NCI-H69 (cell line): ENCODE results near the gene HERC3.

Experiments
- DNase-seq: peaks from one replicate; lab custom pipeline; 2025; lab: John Stamatoyannopoulos, UW

Gene HERC3

DNA sequence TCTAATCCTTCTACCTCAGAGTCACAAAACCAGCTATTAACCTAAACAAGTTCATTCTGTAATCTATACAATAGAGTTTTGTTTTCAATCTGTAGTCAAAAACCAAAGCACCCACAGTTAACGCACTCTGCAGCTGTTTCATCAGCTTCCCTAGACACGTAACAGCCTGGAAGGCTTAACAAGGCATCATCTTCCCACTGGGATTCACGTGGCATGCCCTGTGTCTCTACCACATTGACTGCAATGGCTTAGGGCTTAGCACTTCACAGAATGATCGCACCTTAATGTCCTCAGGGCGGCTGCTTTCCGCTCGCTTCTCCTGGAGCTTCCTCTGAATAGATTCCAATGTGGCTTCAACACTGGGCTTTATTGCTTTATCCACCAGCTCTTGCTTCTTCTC is 155.1 kb downstream of the HERC3 start:
- no peak for DNase-seq

GRCh38 chr4:88750369-88750768 is 158.1 kb downstream of the HERC3 start:
- DNase-seq: no peak

DNA sequence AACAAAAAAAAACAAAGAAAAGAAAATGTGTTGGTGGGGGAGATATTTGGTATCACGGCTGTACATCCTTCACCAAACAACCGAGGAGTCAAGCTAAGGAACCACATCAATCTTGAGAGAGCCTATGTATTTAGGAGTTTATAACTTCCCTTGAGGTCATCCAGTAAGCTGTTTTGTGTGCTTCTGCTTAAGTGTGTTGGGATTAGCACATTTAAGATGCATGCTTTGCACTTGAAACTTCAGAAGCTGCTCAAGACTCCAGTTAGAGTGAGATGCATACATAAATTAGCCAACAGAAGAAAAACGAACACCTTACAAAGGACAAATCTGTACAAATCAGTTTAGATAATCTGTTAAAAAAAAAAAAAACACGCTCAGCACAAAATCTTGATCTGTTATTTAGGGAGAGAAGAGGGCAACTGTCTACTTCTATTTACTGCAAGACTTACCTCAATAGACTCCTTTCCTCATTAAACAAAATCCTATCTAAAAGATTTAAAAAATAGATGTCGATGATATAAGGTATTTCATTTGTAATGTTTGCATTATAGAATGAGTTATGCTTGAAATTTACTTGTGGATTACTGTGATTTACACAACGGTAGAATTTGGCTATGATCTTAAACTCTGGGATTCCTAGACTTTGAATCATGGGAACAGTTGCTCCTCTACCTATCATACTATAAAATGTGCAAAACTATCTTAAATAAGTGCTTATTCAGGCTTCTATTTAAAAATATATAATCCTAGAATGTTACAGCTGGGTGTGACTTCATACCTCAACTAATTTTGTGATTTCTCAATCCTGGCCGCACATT is 159.2 kb downstream of the HERC3 start:
- no peak for DNase-seq

DNA sequence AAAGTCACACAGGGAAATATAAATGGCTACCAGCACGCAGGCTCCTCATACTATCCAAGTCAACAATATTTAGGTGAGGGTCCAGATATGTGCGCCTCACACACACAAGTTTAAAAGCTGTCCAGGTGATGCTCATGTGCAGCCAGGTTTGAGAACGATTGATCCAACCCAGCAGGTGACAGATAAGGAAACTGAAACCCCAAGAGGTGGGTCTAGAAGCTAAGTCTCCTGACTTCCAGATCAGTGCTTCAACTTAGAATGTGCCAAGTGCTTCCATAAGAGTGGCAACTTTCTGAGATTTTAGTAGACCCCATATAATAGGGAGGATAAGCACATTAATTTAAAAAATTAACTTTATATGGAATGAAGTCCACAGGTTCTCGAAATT is 159.8 kb downstream of the HERC3 start:
- DNase-seq: no peak

- no peak for DNase-seq
Observed at GRCh38 chr4:88752754-88753153, 160.5 kb downstream of the HERC3 start.

GRCh38 chr4:88753658-88754571 is 161.6 kb downstream of the HERC3 start:
- no peak for DNase-seq

DNA sequence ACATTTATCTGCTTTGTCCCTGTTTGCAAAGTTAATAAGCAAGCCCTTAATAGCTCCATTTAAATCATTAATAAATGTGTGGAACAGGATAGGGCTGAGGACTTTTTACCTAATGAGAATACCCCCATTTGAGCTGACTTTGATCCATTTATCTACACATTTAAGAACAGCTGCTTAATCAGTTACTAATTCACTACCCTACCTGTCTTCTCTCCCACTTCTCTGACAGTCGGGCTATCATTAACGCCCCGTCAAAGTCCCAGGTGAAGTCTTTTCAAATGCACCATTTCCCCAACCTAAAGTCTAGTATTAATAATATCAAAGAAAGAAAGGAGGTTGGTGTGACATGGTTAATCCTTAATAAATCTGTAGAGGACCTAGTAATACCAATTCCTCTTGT is 162.5 kb downstream of the HERC3 start:
- DNase-seq: no peak

DNA sequence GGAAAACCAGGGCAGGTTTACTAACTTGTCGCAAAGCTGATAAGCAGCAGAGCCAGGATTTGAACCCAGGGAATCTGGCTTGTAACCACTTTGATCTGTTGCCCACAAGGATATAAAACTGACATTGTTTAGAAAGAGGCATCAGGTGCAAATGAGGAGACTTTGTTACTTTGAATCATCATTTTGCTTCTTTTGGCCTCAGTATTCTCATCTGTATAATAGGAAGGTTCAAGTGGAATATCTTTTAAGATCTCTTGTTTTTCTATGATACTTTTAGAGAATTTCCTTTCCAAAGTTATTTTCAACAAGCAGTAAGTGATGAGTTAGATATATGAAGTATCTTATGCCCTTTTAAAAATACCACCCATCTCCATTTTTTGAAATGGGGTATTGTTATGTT is 163.2 kb downstream of the HERC3 start:
- no peak for DNase-seq

DNA sequence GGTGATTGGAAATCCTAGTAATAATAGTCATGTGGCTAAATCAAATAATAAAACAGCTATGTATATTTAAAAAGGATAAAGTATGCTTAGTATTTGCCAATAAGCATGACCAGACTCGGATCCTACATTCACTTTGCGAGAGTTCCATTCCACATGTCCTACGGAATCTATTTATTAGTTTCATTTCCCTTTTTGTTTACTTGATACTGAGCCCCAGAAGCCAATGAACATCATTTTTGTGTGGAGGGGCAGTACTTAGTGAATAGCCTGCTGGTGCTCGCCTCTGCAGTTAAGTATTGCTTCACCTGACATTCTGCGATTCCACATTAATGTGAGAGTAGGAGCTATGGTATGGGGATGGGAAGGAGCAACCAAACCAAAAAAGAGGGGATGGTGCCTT is 163.9 kb downstream of the HERC3 start:
- no peak for DNase-seq

GRCh38 chr4:88757067-88757466 is 164.8 kb downstream of the HERC3 start:
- DNase-seq: no peak

DNA sequence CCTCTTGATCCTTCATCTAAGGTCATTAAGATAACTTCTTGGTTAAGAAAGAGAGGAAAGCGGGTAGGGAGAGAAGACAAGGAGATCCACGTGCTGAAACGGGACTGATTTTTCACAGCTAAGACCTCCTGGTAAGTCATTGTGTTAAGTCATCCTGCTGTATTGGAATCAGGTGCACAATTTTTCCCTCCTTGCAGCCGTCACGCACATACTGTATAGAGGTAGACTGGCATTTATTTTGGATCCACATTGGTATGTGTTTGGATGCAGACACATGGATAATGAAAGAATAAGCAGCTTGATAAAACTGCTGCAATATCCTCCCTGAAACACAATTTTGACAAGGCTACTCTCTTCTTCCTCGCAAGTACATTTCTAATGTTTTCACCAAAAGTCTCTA is 165.5 kb downstream of the HERC3 start:
- DNase-seq: no peak
